ENCODE results near the gene PCIF1.

PCIF1 gene

GRCh38 chr20:45940053-45940452 lies 5.6 kb downstream of the PCIF1 start:
- no peak for TF ChIP-seq POLR2A (IDR thresholded peaks at IDR 0.05; ENCODE audit: extremely low read depth, insufficient read length)
- H3K4me3 ChIP-seq (ENCODE audit: low read depth, low read length), result no peak overlapping the region
- DNase-seq (ENCODE audit: low read depth), result no peak

- TF ChIP-seq CTCF (IDR thresholded peaks at IDR 0.05; ENCODE audit: low read depth, low read length), result no peak
- no peak for TF ChIP-seq MYC (IDR thresholded peaks at IDR 0.05; ENCODE audit: low read depth, low read length)
- TF ChIP-seq MAX (IDR thresholded peaks at IDR 0.05; ENCODE audit: low read depth, low read length), result no peak
- no peak for TF ChIP-seq POLR2A (IDR thresholded peaks at IDR 0.05; ENCODE audit: extremely low read depth, insufficient read length)
- DNase-seq (ENCODE audit: low read depth), result no peak
- no peak overlapping the region for H3K4me3 ChIP-seq (ENCODE audit: low read depth, low read length)
Observed at GRCh38 chr20:45940469-45940868, 6.0 kb downstream of the PCIF1 start.

- H3K4me3 ChIP-seq (ENCODE audit: low read depth, low read length), result no peak overlapping the region
- TF ChIP-seq MYC (IDR thresholded peaks at IDR 0.05; ENCODE audit: low read depth, low read length) (no peak), POLR2A (IDR thresholded peaks at IDR 0.05; ENCODE audit: extremely low read depth, insufficient read length) (no peak), CTCF (IDR thresholded peaks at IDR 0.05; ENCODE audit: low read depth, low read length) (no peak), MAX (IDR thresholded peaks at IDR 0.05; ENCODE audit: low read depth, low read length) (no peak)
- no peak for DNase-seq (ENCODE audit: low read depth)
Observed at GRCh38 chr20:45943613-45944012, 9.1 kb downstream of the PCIF1 start.

- no peak overlapping the region for H3K4me3 ChIP-seq (ENCODE audit: low read depth, low read length)
- peak; percentile 83 for DNase-seq (ENCODE audit: low read depth)
- no peak for TF ChIP-seq MYC (IDR thresholded peaks at IDR 0.05; ENCODE audit: low read depth, low read length)
- peak; percentile 69 for TF ChIP-seq MAX (IDR thresholded peaks at IDR 0.05; ENCODE audit: low read depth, low read length)
- no peak for TF ChIP-seq CTCF (IDR thresholded peaks at IDR 0.05; ENCODE audit: low read depth, low read length)
- no peak for TF ChIP-seq POLR2A (IDR thresholded peaks at IDR 0.05; ENCODE audit: extremely low read depth, insufficient read length)
Observed at GRCh38 chr20:45944151-45944964, 9.9 kb downstream of the PCIF1 start.

- TF ChIP-seq MAX (IDR thresholded peaks at IDR 0.05; ENCODE audit: low read depth, low read length) (no peak), POLR2A (IDR thresholded peaks at IDR 0.05; ENCODE audit: extremely low read depth, insufficient read length) (no peak)
Observed at GRCh38 chr20:45944965-45945677, 10.6 kb downstream of the PCIF1 start.

GRCh38 chr20:45945678-45946148 lies 11.2 kb downstream of the PCIF1 start:
- peak; percentile 97 for DNase-seq (ENCODE audit: low read depth)

More at GRCh38 chr20:45944965-45945677, 10.6 kb downstream of the PCIF1 start:
- H3K4me3 ChIP-seq (ENCODE audit: low read depth, low read length), result no peak overlapping the region
- no peak for DNase-seq (ENCODE audit: low read depth)

More at GRCh38 chr20:45945678-45946148, 11.2 kb downstream of the PCIF1 start:
- peak overlapping the region; percentile 42 for H3K4me3 ChIP-seq (ENCODE audit: low read depth, low read length)
- TF ChIP-seq MYC (IDR thresholded peaks at IDR 0.05; ENCODE audit: low read depth, low read length) (peak; percentile 99), CTCF (IDR thresholded peaks at IDR 0.05; ENCODE audit: low read depth, low read length) (no peak), POLR2A (IDR thresholded peaks at IDR 0.05; ENCODE audit: extremely low read depth, insufficient read length) (peak; percentile 20), MAX (IDR thresholded peaks at IDR 0.05; ENCODE audit: low read depth, low read length) (peak; percentile 98)

Measured in NB4 (cell line).